Tibial nerve (tissue), 4 donors: Measurements from ENCODE around the gene OGA.

Experiments used
- EP300 ChIP-seq, 2 donors: sonication (generic); formaldehyde crosslinking; IDR thresholded peaks; one replicate each; pipeline ENCODE4 v1.6.1; 2017; ENCODE audit warnings: antibody characterized with exemption in 2 of 2, mild to moderate bottlenecking in 1 of 2
- POLR2A ChIP-seq, 2 donors: fragments of 450-650 bp; IDR thresholded peaks; one replicate each; pipeline ENCODE4 v1.6.1; 2017; ENCODE audit warnings: antibody characterized with exemption in 2 of 2, mild to moderate bottlenecking in 2 of 2, moderate library complexity in 2 of 2
- TF ChIP-seq, protein P1 (sequence below), 5 experiments: fragments of 200-600 bp in 3 of 5; fragments of 450-650 bp in 2 of 5; sonication (generic) in 3 of 5; IDR thresholded peaks; one replicate each; pipeline ENCODE4 v1.5.1; 2016 to 2019; ENCODE audit warnings: antibody characterized with exemption in 5 of 5, mild to moderate bottlenecking in 3 of 5, moderate library complexity in 2 of 5

DNA sequence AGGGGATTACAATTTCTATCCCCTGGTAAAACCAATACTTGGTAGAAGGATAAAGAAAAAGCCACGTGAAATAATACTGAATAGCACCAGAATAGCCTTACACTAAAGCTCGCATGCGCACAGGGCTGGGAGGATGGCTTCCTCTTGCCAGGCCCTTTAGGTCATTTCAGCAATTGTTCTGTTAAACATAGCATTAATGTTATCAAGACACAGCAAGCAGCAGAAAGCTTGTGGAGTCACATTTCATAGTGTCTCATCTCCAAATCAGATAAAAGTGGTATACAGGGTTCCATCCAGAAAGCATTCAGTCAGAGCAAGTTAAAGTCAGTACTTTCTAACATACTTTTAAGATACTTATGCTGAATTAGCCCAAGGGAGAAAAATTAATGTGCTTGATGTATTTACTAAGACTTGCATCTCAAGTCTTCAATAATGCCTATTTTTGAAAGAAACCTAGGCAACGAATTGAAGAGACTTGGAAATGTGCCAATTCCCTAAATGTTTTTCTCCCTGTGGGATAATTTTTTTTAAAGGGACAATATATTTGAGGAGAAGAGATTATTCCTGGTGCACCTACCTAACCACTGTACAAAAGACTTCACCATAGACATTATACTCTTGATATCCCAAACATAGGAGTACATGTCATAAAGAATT is 20.7 kb downstream of the OGA start:
- TF ChIP-seq, protein P1, sequence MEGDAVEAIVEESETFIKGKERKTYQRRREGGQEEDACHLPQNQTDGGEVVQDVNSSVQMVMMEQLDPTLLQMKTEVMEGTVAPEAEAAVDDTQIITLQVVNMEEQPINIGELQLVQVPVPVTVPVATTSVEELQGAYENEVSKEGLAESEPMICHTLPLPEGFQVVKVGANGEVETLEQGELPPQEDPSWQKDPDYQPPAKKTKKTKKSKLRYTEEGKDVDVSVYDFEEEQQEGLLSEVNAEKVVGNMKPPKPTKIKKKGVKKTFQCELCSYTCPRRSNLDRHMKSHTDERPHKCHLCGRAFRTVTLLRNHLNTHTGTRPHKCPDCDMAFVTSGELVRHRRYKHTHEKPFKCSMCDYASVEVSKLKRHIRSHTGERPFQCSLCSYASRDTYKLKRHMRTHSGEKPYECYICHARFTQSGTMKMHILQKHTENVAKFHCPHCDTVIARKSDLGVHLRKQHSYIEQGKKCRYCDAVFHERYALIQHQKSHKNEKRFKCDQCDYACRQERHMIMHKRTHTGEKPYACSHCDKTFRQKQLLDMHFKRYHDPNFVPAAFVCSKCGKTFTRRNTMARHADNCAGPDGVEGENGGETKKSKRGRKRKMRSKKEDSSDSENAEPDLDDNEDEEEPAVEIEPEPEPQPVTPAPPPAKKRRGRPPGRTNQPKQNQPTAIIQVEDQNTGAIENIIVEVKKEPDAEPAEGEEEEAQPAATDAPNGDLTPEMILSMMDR (IDR thresholded peaks at IDR 0.05), result no peak
- no peak for TF ChIP-seq EP300 (IDR thresholded peaks at IDR 0.05)
- no peak for TF ChIP-seq POLR2A (IDR thresholded peaks at IDR 0.05)
